ENCODE results near the gene MBNL1.

DNA sequence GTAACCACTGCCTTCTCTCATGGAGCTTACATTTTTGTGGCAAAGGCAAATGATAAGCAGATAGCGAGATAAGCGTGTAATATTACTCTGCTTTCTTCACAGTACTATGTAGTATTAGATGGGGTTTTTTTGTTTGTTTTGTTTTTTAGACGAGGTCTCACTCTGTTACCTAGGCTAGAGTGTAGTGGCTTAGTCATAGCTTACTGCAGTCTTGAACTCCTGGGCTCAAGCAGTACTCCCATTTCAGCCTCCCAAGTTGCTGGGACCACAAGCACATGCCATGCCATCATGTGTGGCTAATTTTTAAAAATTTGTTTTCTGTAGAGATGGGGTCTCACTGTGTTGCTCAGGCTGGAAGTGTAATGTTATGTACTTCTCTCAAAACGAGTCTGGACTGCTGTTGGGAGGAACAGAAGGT lies 22.9 kb downstream of the MBNL1 start:
- TF ChIP-seq, protein P1, sequence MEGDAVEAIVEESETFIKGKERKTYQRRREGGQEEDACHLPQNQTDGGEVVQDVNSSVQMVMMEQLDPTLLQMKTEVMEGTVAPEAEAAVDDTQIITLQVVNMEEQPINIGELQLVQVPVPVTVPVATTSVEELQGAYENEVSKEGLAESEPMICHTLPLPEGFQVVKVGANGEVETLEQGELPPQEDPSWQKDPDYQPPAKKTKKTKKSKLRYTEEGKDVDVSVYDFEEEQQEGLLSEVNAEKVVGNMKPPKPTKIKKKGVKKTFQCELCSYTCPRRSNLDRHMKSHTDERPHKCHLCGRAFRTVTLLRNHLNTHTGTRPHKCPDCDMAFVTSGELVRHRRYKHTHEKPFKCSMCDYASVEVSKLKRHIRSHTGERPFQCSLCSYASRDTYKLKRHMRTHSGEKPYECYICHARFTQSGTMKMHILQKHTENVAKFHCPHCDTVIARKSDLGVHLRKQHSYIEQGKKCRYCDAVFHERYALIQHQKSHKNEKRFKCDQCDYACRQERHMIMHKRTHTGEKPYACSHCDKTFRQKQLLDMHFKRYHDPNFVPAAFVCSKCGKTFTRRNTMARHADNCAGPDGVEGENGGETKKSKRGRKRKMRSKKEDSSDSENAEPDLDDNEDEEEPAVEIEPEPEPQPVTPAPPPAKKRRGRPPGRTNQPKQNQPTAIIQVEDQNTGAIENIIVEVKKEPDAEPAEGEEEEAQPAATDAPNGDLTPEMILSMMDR (IDR thresholded peaks at IDR 0.05): no peak
- TF ChIP-seq POLR2A (IDR thresholded peaks at IDR 0.05): no peak
